B cell (primary cell): ENCODE results near the gene KPNA1. TPM values are rescaled to one million over a fixed set of nuclear protein-coding genes. Genes with fewer than 3 reads are reported as not detected.

Experiments used
- ATAC-seq: fragments of 200-7000 bp; cut with Tn5 transposase; one replicate; pipeline ENCODE4 v1.10.0; 2021; ENCODE audit warnings: low read depth, mild to moderate bottlenecking, moderate number of reproducible peaks, moderate library complexity
- CTCF ChIA-PET: fragments of 350-600 bp; sonication (Branson Sonifier 250); formaldehyde crosslinking; loops from one replicate; lab custom pipeline; 2021; ENCODE audit warnings: antibody characterized with exemption, inconsistent platforms; lab: Charles Lee
- POLR2A ChIA-PET: fragments of 350-600 bp; sonication (Branson Sonifier 250); formaldehyde crosslinking; loops from one replicate; lab custom pipeline; 2021; ENCODE audit warnings: antibody characterized with exemption; lab: Charles Lee
- DNase-seq: peaks from one replicate; pipeline ENCODE4 v3.0.0; 2013
- H2AFZ ChIP-seq: 2 replicates; pipeline ENCODE4 v1.6.1; 2012; ENCODE audit warnings: mild to moderate bottlenecking, low read depth, low read length; ENCODE audit not compliant: insufficient read depth, poor library complexity, severe bottlenecking
- H3K27ac ChIP-seq, 2 donors: 1 replicate in 1 of 2; 2 replicates in 1 of 2; pipeline ENCODE4 v1.5.1; 2012 to 2013; ENCODE audit warnings: low read length in 2 of 2, mild to moderate bottlenecking in 2 of 2, moderate library complexity in 1 of 2
- H3K27me3 ChIP-seq, 4 experiments: fragments of 200-600 bp in 1 of 4; sonication (generic) in 1 of 4; replicated peaks in 1 of 4; 1 replicate in 2 of 4; 2 replicates in 2 of 4; pipeline versions ENCODE4 v1.6.1 to v1.7.0; 2013 to 2016; ENCODE audit warnings: low read length in 3 of 4, mild to moderate bottlenecking in 2 of 4, mixed read lengths in 1 of 4, moderate library complexity in 1 of 4; ENCODE audit not compliant: insufficient read depth in 4 of 4, control insufficient read depth in 3 of 4; ENCODE audit errors: control extremely low read depth in 1 of 4
- H3K36me3 ChIP-seq, 2 experiments: replicated peaks in 1 of 2; 1 replicate in 1 of 2; 2 replicates in 1 of 2; pipeline versions ENCODE4 v1.6.1 to v1.7.1; 2013; ENCODE audit warnings: low read length in 1 of 2; ENCODE audit not compliant: insufficient read depth in 2 of 2, control insufficient read depth in 1 of 2; ENCODE audit errors: control extremely low read depth in 1 of 2, extremely low read depth in 1 of 2
- H3K4me1 ChIP-seq, 2 donors: fragments of 200-600 bp in 1 of 2; sonication (generic) in 1 of 2; 1 replicate in 1 of 2; 2 replicates in 1 of 2; pipeline versions ENCODE4 v1.5.1 to v1.6.1; 2013 to 2017; ENCODE audit warnings: low read length in 2 of 2; ENCODE audit not compliant: control insufficient read depth in 2 of 2, insufficient read depth in 2 of 2
- H3K4me2 ChIP-seq: replicated peaks from 2 replicates; pipeline ENCODE3; 2012; ENCODE audit warnings: mild to moderate bottlenecking, low read depth, low read length; ENCODE audit not compliant: poor library complexity, severe bottlenecking
- H3K4me3 ChIP-seq, 5 experiments: fragments of 200-600 bp in 1 of 5; sonication (generic) in 1 of 5; 1 replicate in 3 of 5; 2 replicates in 2 of 5; pipeline versions ENCODE4 v1.5.1 to v1.7.0; 2011 to 2016; ENCODE audit warnings: low read length in 4 of 5, mild to moderate bottlenecking in 4 of 5, low read depth in 2 of 5, control low read depth in 1 of 5, moderate library complexity in 1 of 5; ENCODE audit not compliant: insufficient read depth in 1 of 5; ENCODE audit errors: control extremely low read depth in 1 of 5, extremely low read depth in 1 of 5
- H3K79me2 ChIP-seq: fragments of 200-600 bp; sonication (generic); one replicate; pipeline ENCODE4 v1.6.0; 2016; ENCODE audit warnings: low read length; ENCODE audit not compliant: control insufficient read depth, insufficient read depth
- H3K9ac ChIP-seq: fragments of 200-600 bp; sonication (generic); 2 replicates; pipeline ENCODE4 v1.6.1; 2017; ENCODE audit warnings: mild to moderate bottlenecking, low read length, moderate library complexity
- H3K9me3 ChIP-seq, 3 donors: one replicate each; pipeline versions ENCODE4 v1.6.1 to v1.7.1; 2013; ENCODE audit warnings: low read length in 2 of 3; ENCODE audit not compliant: control insufficient read depth in 2 of 3, insufficient read depth in 1 of 3; ENCODE audit errors: control extremely low read depth in 1 of 3
- H4K20me1 ChIP-seq: 2 replicates; pipeline ENCODE4 v1.6.0; 2012; ENCODE audit warnings: mild to moderate bottlenecking, low read length; ENCODE audit not compliant: insufficient read depth, control insufficient read depth, poor library complexity, severe bottlenecking
- H3K27ac Mint-ChIP-seq: one replicate; pipeline ENCODE4 v1.8.0; 2021; ENCODE audit warnings: mixed read lengths
- H3K27me3 Mint-ChIP-seq: one replicate; pipeline ENCODE4 v1.8.0; 2021; ENCODE audit warnings: mixed read lengths
- H3K4me1 Mint-ChIP-seq: one replicate; pipeline ENCODE4 v1.8.0; 2021; ENCODE audit warnings: mixed read lengths
- H3K4me3 Mint-ChIP-seq: one replicate; pipeline ENCODE4 v1.8.0; 2021; ENCODE audit warnings: mixed read lengths
- H3K9me3 Mint-ChIP-seq: one replicate; pipeline ENCODE4 v1.8.0; 2022; ENCODE audit warnings: mixed read lengths; ENCODE audit not compliant: insufficient read depth
- CTCF ChIP-seq: fragments of 200-600 bp; IDR thresholded peaks from one replicate; pipeline ENCODE4 v1.8.0; 2022; ENCODE audit warnings: antibody characterized with exemption, mild to moderate bottlenecking
- EZH2 ChIP-seq: IDR thresholded peaks from 2 replicates; pipeline ENCODE4 v1.6.1; 2012; ENCODE audit warnings: borderline replicate concordance, low read depth, mild to moderate bottlenecking, moderate library complexity, low read length; ENCODE audit not compliant: insufficient read depth, poor library complexity, severe bottlenecking
- WGBS: methylation state at CpG from one replicate; pipeline ENCODE4 v1.1.5; 2013; ENCODE audit warnings: missing lambda C conversion rate; ENCODE audit not compliant: insufficient coverage; 5-methylcytosine and 5-hydroxymethylcytosine counted together
- intact Hi-C: fragments of 100-400 bp; cut with micrococcal nuclease; formaldehyde crosslinking; loops from one replicate; pipeline ENCODE4 v1.10.0; 2022
- polyA plus RNA-seq: library from polyadenylated mRNA; depleted of rRNA; stranded (reverse); fragments of >200 nt; gene quantifications from 2 replicates; pipeline ENCODE4 v1.2.3, GENCODE V29; 2012
- total RNA-seq, 2 donors: library from RNA; stranded (reverse); fragments of 120-200 nt in 1 of 2; gene quantifications; 1 replicate in 1 of 2; 2 replicates in 1 of 2; pipeline versions ENCODE4 v1.2.3 to v1.2.4, GENCODE V29; 2013 to 2022

The KPNA1 gene
- total and polyA plus RNA-seq, 2 donors (not counting 1 experiment from before 2014, with no cell fraction given): 14.9 to 79.4 TPM

DNA sequence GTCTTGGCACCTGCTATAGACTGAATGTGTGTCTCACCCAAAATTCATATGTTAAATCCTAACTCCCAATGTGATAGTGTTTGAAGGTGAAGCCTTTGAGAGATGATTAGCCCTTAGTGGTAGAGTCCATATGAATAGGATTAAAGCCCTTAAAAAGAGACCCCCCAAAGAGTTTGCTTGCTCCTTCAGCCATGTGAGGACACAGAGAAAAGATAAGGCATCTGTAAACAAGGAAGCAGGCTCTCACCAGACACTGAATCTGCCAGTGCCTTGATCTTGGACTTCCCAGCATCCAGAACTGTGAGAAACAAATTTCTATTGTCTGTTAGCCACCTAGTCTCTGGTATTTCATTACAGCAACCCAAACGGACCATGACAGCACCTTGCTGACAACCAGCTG lies 16.6 kb downstream of the KPNA1 start:
- H3K27me3 ChIP-seq: no peaks in the 10 kb centered on the region
- Mint-ChIP-seq H3K4me3 (no peak overlapping the region), H3K4me1 (peaks cover 36% of the 10 kb centered on the region), H3K27ac (no peak overlapping the region), H3K27me3 (no peaks in the 10 kb centered on the region), H3K9me3 (no peaks in the 10 kb centered on the region)
- H2AFZ ChIP-seq: no peak overlapping the region
- no peak overlapping the region for H3K9ac ChIP-seq
- CTCF ChIA-PET: no interaction called here
- H3K9me3 ChIP-seq: no peaks in the 10 kb centered on the region
- peaks cover 0 to 3% of the 10 kb centered on the region in 2 donors for H3K4me1 ChIP-seq
- H3K27ac ChIP-seq: no peak overlapping the region
- no peak overlapping the region for H3K4me3 ChIP-seq
- no CpG with 5 or more reads among the region's 1 CpG for WGBS
- POLR2A ChIA-PET: no interaction called here
- peaks cover 70% of the 10 kb centered on the region for H3K79me2 ChIP-seq
- ATAC-seq (no peak), DNase-seq (no peak)
- intact Hi-C loops: no loop called here
- no peak for TF ChIP-seq EZH2
- TF ChIP-seq CTCF: no peak
- H3K4me2 ChIP-seq: no peak overlapping the region
- peaks cover 60% of the 10 kb centered on the region for H4K20me1 ChIP-seq
- peaks cover 0 to 18% of the 10 kb centered on the region in 2 experiments for H3K36me3 ChIP-seq

- Histone ChIP-seq H3K4me3 (no peak overlapping the region), H4K20me1 (peaks cover 53% of the 10 kb centered on the region), H3K4me2 (no peak overlapping the region), H3K27me3 (no peaks in the 10 kb centered on the region), H3K27ac (no peak overlapping the region), H3K4me1 (no peaks in the 10 kb centered on the region), H3K9ac (no peak overlapping the region), H2AFZ (no peak overlapping the region), H3K9me3 (no peaks in the 10 kb centered on the region), H3K79me2 (peaks cover 67% of the 10 kb centered on the region), H3K36me3 (peaks cover 2 to 18% of the 10 kb centered on the region in 2 experiments)
- intact Hi-C loops: no loop called here
- POLR2A ChIA-PET: no interaction called here
- WGBS: no CpG with 5 or more reads among the region's 1 CpG
- CTCF ChIA-PET: interaction anchor here (1.1 kb wide), 1 partner anchor 62 kb away, joined by 3 read pairs; no protein-coding TSS in a partner anchor
- Mint-ChIP-seq H3K4me3 (no peak overlapping the region), H3K4me1 (peaks cover 30% of the 10 kb centered on the region), H3K27ac (no peak overlapping the region), H3K27me3 (no peaks in the 10 kb centered on the region), H3K9me3 (no peaks in the 10 kb centered on the region)
- DNase-seq: no peak
- ATAC-seq: no peak
- TF ChIP-seq EZH2 (no peak), CTCF (no peak)
These were observed 17.3 kb downstream of the KPNA1 start for GRCh38 chr3:122497425-122497824.
